GM21390 (cell line): ENCODE data around the gene PITPNM1.
"Not testable (repeated sequence)": the region's sequence is repeated elsewhere in the genome, so short reads cannot be mapped to it uniquely, and the experiment has no call there.

Source experiments
- ATAC-seq: cut with Tn5 transposase; IDR thresholded peaks from one replicate; pipeline ENCODE4 v1.9.1; 2021; ENCODE audit not compliant: unreplicated experiment

The PITPNM1 gene

GRCh38 chr11:67491276-67492068 is 13.7 kb downstream of the PITPNM1 start:
- ATAC-seq, result no peak

GRCh38 chr11:67490727-67491065 is 14.5 kb downstream of the PITPNM1 start:
- ATAC-seq, result no peak

- ATAC-seq, result no peak
Observed at GRCh38 chr11:67489885-67490726, 15.1 kb downstream of the PITPNM1 start.

GRCh38 chr11:67489203-67489884 is 15.8 kb downstream of the PITPNM1 start:
- ATAC-seq, result no peak

GRCh38 chr11:67486481-67487195 is 18.5 kb downstream of the PITPNM1 start:
- ATAC-seq, result no peak

- ATAC-seq, result not testable (repeated sequence)
Observed at GRCh38 chr11:67485873-67486361, 19.2 kb downstream of the PITPNM1 start.

- no peak for ATAC-seq
Observed at GRCh38 chr11:67484847-67485311, 20.3 kb downstream of the PITPNM1 start.

GRCh38 chr11:67483831-67484665 is 21.1 kb downstream of the PITPNM1 start:
- no peak for ATAC-seq

- peak; percentile 59 for ATAC-seq
Observed at GRCh38 chr11:67482827-67483798, 22.1 kb downstream of the PITPNM1 start, which contains the start of gene AIP. AIP (plus strand) TSS chr11:67483026; CDS start chr11:67483159, 133 bp downstream.

GRCh38 chr11:67482275-67482826 is 22.8 kb downstream of the PITPNM1 start:
- ATAC-seq, result no peak

GRCh38 chr11:67477344-67478050 is 27.7 kb downstream of the PITPNM1 start:
- not testable (repeated sequence) for ATAC-seq

GRCh38 chr11:67476692-67477091 is 28.5 kb downstream of the PITPNM1 start:
- ATAC-seq, result not testable (repeated sequence)

GRCh38 chr11:67472882-67473281 is 32.3 kb downstream of the PITPNM1 start:
- ATAC-seq, result no peak

GRCh38 chr11:67470337-67471002 is 34.7 kb downstream of the PITPNM1 start:
- no peak for ATAC-seq

GRCh38 chr11:67469508-67469811 is 35.7 kb downstream of the PITPNM1 start:
- ATAC-seq, result no peak

GRCh38 chr11:67468759-67469507 is 36.2 kb downstream of the PITPNM1 start, which contains the start of gene TMEM134:
TMEM134 (minus strand) TSS chr11:67469251; CDS start chr11:67469192, 59 bp downstream.
- ATAC-seq, result peak; percentile 64

- no peak for ATAC-seq
Observed at GRCh38 chr11:67468456-67468758, 36.8 kb downstream of the PITPNM1 start.
